Tibial nerve (tissue), 3 donors: Measurements from ENCODE around the gene OLFM1.

Experiments
- POLR2A ChIP-seq, 2 donors: fragments of 450-650 bp; IDR thresholded peaks; one replicate each; pipeline ENCODE4 v1.6.1; 2017; ENCODE audit warnings: antibody characterized with exemption in 2 of 2, mild to moderate bottlenecking in 2 of 2, moderate library complexity in 2 of 2
- TF ChIP-seq, protein P1 (sequence below), 5 experiments: fragments of 200-600 bp in 3 of 5; fragments of 450-650 bp in 2 of 5; sonication (generic) in 3 of 5; IDR thresholded peaks; one replicate each; pipeline ENCODE4 v1.5.1; 2016 to 2019; ENCODE audit warnings: antibody characterized with exemption in 5 of 5, mild to moderate bottlenecking in 3 of 5, moderate library complexity in 2 of 5

DNA sequence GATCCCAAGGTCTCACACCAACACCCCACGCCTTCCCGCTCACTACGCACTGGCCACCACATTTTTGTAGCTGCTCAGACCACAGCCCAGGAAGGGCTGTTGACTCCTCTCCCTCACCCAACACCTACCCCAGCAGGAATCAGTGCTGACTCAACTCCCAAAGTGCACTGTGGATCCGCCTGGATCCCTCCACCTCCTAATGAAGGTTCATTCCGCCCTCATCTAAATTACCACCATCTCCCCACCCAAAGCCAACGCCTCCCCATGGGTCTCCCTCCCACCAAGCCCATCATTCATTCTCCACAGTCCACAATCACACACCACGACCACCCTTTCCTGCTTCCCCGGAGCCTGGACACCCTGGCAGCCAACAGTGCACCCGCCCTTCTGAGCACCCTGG, 57.8 kb downstream of the OLFM1 start:
- TF ChIP-seq, protein P1, sequence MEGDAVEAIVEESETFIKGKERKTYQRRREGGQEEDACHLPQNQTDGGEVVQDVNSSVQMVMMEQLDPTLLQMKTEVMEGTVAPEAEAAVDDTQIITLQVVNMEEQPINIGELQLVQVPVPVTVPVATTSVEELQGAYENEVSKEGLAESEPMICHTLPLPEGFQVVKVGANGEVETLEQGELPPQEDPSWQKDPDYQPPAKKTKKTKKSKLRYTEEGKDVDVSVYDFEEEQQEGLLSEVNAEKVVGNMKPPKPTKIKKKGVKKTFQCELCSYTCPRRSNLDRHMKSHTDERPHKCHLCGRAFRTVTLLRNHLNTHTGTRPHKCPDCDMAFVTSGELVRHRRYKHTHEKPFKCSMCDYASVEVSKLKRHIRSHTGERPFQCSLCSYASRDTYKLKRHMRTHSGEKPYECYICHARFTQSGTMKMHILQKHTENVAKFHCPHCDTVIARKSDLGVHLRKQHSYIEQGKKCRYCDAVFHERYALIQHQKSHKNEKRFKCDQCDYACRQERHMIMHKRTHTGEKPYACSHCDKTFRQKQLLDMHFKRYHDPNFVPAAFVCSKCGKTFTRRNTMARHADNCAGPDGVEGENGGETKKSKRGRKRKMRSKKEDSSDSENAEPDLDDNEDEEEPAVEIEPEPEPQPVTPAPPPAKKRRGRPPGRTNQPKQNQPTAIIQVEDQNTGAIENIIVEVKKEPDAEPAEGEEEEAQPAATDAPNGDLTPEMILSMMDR (IDR thresholded peaks at IDR 0.05) = no peak
- no peak for TF ChIP-seq POLR2A (IDR thresholded peaks at IDR 0.05)
